ENCODE data around the gene CFAP52.

DNA sequence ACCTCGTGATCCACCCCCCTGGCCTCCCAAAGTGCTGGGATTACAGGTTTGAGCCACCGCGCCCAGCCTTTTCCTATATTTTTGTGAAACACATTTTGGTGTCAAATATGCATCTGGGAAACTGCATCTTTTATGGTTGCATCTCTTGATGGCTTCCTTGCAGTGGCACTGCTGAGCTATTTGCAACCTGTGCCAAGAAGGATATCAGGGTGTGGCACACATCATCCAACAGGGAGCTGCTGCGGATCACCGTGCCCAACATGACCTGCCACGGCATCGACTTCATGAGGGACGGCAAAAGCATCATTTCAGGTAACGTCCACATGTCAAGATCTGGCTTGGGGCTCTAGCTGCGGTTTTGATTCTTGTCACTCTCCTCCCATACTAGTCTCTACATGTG lies 52.1 kb downstream of the CFAP52 start:
- TF ChIP-seq, protein P1, sequence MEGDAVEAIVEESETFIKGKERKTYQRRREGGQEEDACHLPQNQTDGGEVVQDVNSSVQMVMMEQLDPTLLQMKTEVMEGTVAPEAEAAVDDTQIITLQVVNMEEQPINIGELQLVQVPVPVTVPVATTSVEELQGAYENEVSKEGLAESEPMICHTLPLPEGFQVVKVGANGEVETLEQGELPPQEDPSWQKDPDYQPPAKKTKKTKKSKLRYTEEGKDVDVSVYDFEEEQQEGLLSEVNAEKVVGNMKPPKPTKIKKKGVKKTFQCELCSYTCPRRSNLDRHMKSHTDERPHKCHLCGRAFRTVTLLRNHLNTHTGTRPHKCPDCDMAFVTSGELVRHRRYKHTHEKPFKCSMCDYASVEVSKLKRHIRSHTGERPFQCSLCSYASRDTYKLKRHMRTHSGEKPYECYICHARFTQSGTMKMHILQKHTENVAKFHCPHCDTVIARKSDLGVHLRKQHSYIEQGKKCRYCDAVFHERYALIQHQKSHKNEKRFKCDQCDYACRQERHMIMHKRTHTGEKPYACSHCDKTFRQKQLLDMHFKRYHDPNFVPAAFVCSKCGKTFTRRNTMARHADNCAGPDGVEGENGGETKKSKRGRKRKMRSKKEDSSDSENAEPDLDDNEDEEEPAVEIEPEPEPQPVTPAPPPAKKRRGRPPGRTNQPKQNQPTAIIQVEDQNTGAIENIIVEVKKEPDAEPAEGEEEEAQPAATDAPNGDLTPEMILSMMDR (IDR thresholded peaks at IDR 0.05; ENCODE audit: low read depth, low read length), result no peak
- TF ChIP-seq EZH2phosphoT487 (IDR thresholded peaks at IDR 0.05; ENCODE audit: low read depth), result no peak
